ENCODE measurements around the gene BCL2L14. TPM values are rescaled to one million over a fixed set of nuclear protein-coding genes. Genes with fewer than 3 reads are reported as not detected.
"Not testable (repeated sequence)": the region's sequence is repeated elsewhere in the genome, so short reads cannot be mapped to it uniquely, and the experiment has no call there.

Gene BCL2L14
- total RNA-seq, 1 experiment from 2014 or later = 0.30 TPM

GRCh38 chr12:12141000-12141399 lies 70.3 kb downstream of the BCL2L14 start:
- Histone ChIP-seq H3K9ac (ENCODE audit: low read length) (no peak overlapping the region), H3K79me2 (ENCODE audit: insufficient read depth, low read length) (no peaks in the 10 kb centered on the region), H3K27ac (ENCODE audit: low read depth, low read length) (no peak overlapping the region), H3K36me3 (ENCODE audit: control insufficient read depth in 1 of 2, insufficient read depth in 2 of 2, low read length in 2 of 2) (no peaks in the 10 kb centered on the region), H2AFZ (ENCODE audit: low read depth, low read length, poor library complexity, severe bottlenecking) (no peak overlapping the region), H3K27me3 (ENCODE audit: insufficient read depth, low read length) (no peaks in the 10 kb centered on the region), H3K4me3 (replicated peaks in 1 of 2; ENCODE audit: low read depth in 1 of 2, low read length in 2 of 2) (no peak overlapping the region), H3K4me2 (ENCODE audit: low read length) (no peak overlapping the region), H4K20me1 (ENCODE audit: insufficient read depth) (no peaks in the 10 kb centered on the region), H3K9me3 (ENCODE audit: control insufficient read depth in 1 of 2, insufficient read depth in 1 of 2, low read depth in 1 of 2, low read length in 2 of 2) (no peaks in the 10 kb centered on the region), H3K4me1 (ENCODE audit: control insufficient read depth in 1 of 2, insufficient read depth in 2 of 2, low read length in 2 of 2) (no peaks in the 10 kb centered on the region), H3K9me2 (ENCODE audit: insufficient read depth) (no peaks in the 10 kb centered on the region)
- TF ChIP-seq CEBPB (IDR thresholded peaks at IDR 0.05; ENCODE audit: low read depth) (no peak), SRF (IDR thresholded peaks at IDR 0.05; ENCODE audit: low read depth) (no peak)
- ATAC-seq (no peak), DNase-seq (ENCODE audit: low read depth, low spot score) (no peak)
- intact Hi-C loops (cut with micrococcal nuclease) = no loop called here
- BruUV-seq (replicated peaks) = no TSS peak
- CTCF ChIA-PET = no interaction called here
- POLR2A ChIA-PET = no interaction called here
- RAD21 ChIA-PET (ENCODE audit: low non-redundant PET in 1 of 2, low total read pairs in 2 of 2, uncharacterized antibody in 2 of 2, unreplicated experiment in 2 of 2) = no interaction called here

GRCh38 chr12:12144531-12144930 lies 73.8 kb downstream of the BCL2L14 start:
- intact Hi-C loops (cut with micrococcal nuclease); H3K36me3 ChIP-seq (ENCODE audit: control insufficient read depth in 1 of 2, insufficient read depth in 2 of 2, low read length in 2 of 2); H3K4me3 ChIP-seq (replicated peaks in 1 of 2; ENCODE audit: low read depth in 1 of 2, low read length in 2 of 2); RAD21 ChIA-PET (ENCODE audit: low non-redundant PET in 1 of 2, low total read pairs in 2 of 2, uncharacterized antibody in 2 of 2, unreplicated experiment in 2 of 2); H4K20me1 ChIP-seq (ENCODE audit: insufficient read depth); ATAC-seq; H3K27ac ChIP-seq (ENCODE audit: low read depth, low read length); H3K4me2 ChIP-seq (ENCODE audit: low read length); H3K9me2 ChIP-seq (ENCODE audit: insufficient read depth); H3K9ac ChIP-seq (ENCODE audit: low read length); H3K79me2 ChIP-seq (ENCODE audit: insufficient read depth, low read length); CTCF ChIA-PET; DNase-seq (ENCODE audit: low read depth, low spot score); POLR2A ChIA-PET; BruUV-seq (replicated peaks); H3K9me3 ChIP-seq (ENCODE audit: control insufficient read depth in 1 of 2, insufficient read depth in 1 of 2, low read depth in 1 of 2, low read length in 2 of 2); H3K27me3 ChIP-seq (ENCODE audit: insufficient read depth, low read length); H3K4me1 ChIP-seq (ENCODE audit: control insufficient read depth in 1 of 2, insufficient read depth in 2 of 2, low read length in 2 of 2); H2AFZ ChIP-seq (ENCODE audit: low read depth, low read length, poor library complexity, severe bottlenecking): not testable (repeated sequence)

- H3K4me2 ChIP-seq (ENCODE audit: low read length) = no peak overlapping the region
- no peaks in the 10 kb centered on the region for H3K9me2 ChIP-seq (ENCODE audit: insufficient read depth)
- no peak overlapping the region for H3K4me3 ChIP-seq (replicated peaks in 1 of 2; ENCODE audit: low read depth in 1 of 2, low read length in 2 of 2)
- intact Hi-C loops (cut with micrococcal nuclease) = no loop called here
- DNase-seq (ENCODE audit: low read depth, low spot score) (no peak), ATAC-seq (no peak)
- no peak overlapping the region for H3K9ac ChIP-seq (ENCODE audit: low read length)
- no peak overlapping the region for H2AFZ ChIP-seq (ENCODE audit: low read depth, low read length, poor library complexity, severe bottlenecking)
- no TSS peak for BruUV-seq (replicated peaks)
- no peak overlapping the region for H3K27ac ChIP-seq (ENCODE audit: low read depth, low read length)
- POLR2A ChIA-PET = no interaction called here
- TF ChIP-seq ELF1 (IDR thresholded peaks at IDR 0.05; ENCODE audit: borderline replicate concordance, low read depth) (no peak), CEBPB (IDR thresholded peaks at IDR 0.05; ENCODE audit: low read depth) (no peak), EZH2 (IDR thresholded peaks at IDR 0.05) (no peak), ZNF274 (IDR thresholded peaks at IDR 0.05; ENCODE audit: low read depth, low read length) (no peak), EGR1 (IDR thresholded peaks at IDR 0.05; ENCODE audit: low read depth) (no peak), EZH2phosphoT487 (IDR thresholded peaks at IDR 0.05; ENCODE audit: borderline replicate concordance) (no peak), TCF7L2 (IDR thresholded peaks at IDR 0.05; ENCODE audit: borderline replicate concordance, extremely low read depth, insufficient read depth, insufficient read length) (no peak)
- no peaks in the 10 kb centered on the region for H4K20me1 ChIP-seq (ENCODE audit: insufficient read depth)
- RAD21 ChIA-PET (ENCODE audit: low non-redundant PET in 1 of 2, low total read pairs in 2 of 2, uncharacterized antibody in 2 of 2, unreplicated experiment in 2 of 2) = no interaction called here
- no peaks in the 10 kb centered on the region for H3K9me3 ChIP-seq (ENCODE audit: control insufficient read depth in 1 of 2, insufficient read depth in 1 of 2, low read depth in 1 of 2, low read length in 2 of 2)
- no peaks in the 10 kb centered on the region for H3K4me1 ChIP-seq (ENCODE audit: control insufficient read depth in 1 of 2, insufficient read depth in 2 of 2, low read length in 2 of 2)
- H3K79me2 ChIP-seq (ENCODE audit: insufficient read depth, low read length) = no peaks in the 10 kb centered on the region
- H3K27me3 ChIP-seq (ENCODE audit: insufficient read depth, low read length) = no peaks in the 10 kb centered on the region
- CTCF ChIA-PET = no interaction called here
- peaks cover 3 to 7% of the 10 kb centered on the region in 2 experiments; a peak in 3 of 4 replicates for H3K36me3 ChIP-seq (ENCODE audit: control insufficient read depth in 1 of 2, insufficient read depth in 2 of 2, low read length in 2 of 2)
These were observed 76.4 kb downstream of the BCL2L14 start for GRCh38 chr12:12147111-12147510.

Measured in HCT116 (cell line).